Measurements from ENCODE around the gene AFF3.

The AFF3 gene

GRCh38 chr2:99811544-99811943, 330.8 kb downstream of the AFF3 start:
- DNase-seq, result no peak

GRCh38 chr2:99810225-99810624, 332.2 kb downstream of the AFF3 start:
- peak; percentile 73 for DNase-seq

GRCh38 chr2:99809259-99809900, 333.0 kb downstream of the AFF3 start:
- DNase-seq, result no peak

- no peak for DNase-seq
These were observed 333.8 kb downstream of the AFF3 start for GRCh38 chr2:99808361-99809200.

GRCh38 chr2:99806758-99807157, 335.6 kb downstream of the AFF3 start:
- no peak for DNase-seq

GRCh38 chr2:99805930-99806476, 336.4 kb downstream of the AFF3 start:
- DNase-seq, result no peak

- DNase-seq, result no peak
These were observed 338.5 kb downstream of the AFF3 start for GRCh38 chr2:99803846-99804245.

GRCh38 chr2:99802734-99803133, 339.7 kb downstream of the AFF3 start:
- no peak for DNase-seq

- peak; percentile 59 for DNase-seq
These were observed 341.0 kb downstream of the AFF3 start for GRCh38 chr2:99801327-99801901.

GRCh38 chr2:99797475-99797874, 344.9 kb downstream of the AFF3 start:
- no peak for DNase-seq

- DNase-seq, result no peak
These were observed 348.0 kb downstream of the AFF3 start for GRCh38 chr2:99794414-99794813.

- DNase-seq, result no peak
These were observed 349.4 kb downstream of the AFF3 start for GRCh38 chr2:99793022-99793421.

- DNase-seq, result no peak
These were observed 352.5 kb downstream of the AFF3 start for GRCh38 chr2:99789849-99790248.

- DNase-seq, result no peak
These were observed 354.5 kb downstream of the AFF3 start for GRCh38 chr2:99787769-99788382.

GRCh38 chr2:99786636-99787390, 355.6 kb downstream of the AFF3 start:
- DNase-seq, result no peak

- no peak for DNase-seq
These were observed 357.4 kb downstream of the AFF3 start for GRCh38 chr2:99784946-99785345.

GRCh38 chr2:99784282-99784681, 358.1 kb downstream of the AFF3 start:
- no peak for DNase-seq

- no peak for DNase-seq
These were observed 362.1 kb downstream of the AFF3 start for GRCh38 chr2:99780276-99780675.

GRCh38 chr2:99779276-99779675, 363.1 kb downstream of the AFF3 start:
- DNase-seq, result no peak

- no peak for DNase-seq
These were observed 364.6 kb downstream of the AFF3 start for GRCh38 chr2:99777656-99778290.

GRCh38 chr2:99776906-99777646, 365.3 kb downstream of the AFF3 start:
- DNase-seq, result no peak

Measured in NCI-H1105 treated with DMSO at 0.1 percent for 48 hours (cell line).